OCI-LY7 (cell line): ENCODE data around the gene MAP2K5. TPM values are rescaled to one million over a fixed set of nuclear protein-coding genes. Genes with fewer than 3 reads are reported as not detected.

Experiments used
- BruUV-seq: library from RNA; stranded (reverse); fragments of 400-500 nt; replicated peaks from 2 replicates; lab custom pipeline; 2021; lab: Mats Ljungman, UMichigan
- CTCF ChIA-PET: fragments of 300-600 bp; sonication (Branson Sonifier 250); formaldehyde crosslinking; loops from one replicate; lab custom pipeline; 2022; ENCODE audit warnings: antibody characterized with exemption; ENCODE audit not compliant: unreplicated experiment; lab: Charles Lee
- POLR2A ChIA-PET: fragments of 300-600 bp; sonication (Branson Sonifier 250); formaldehyde crosslinking; loops from one replicate; lab custom pipeline; 2022; ENCODE audit warnings: antibody characterized with exemption; lab: Charles Lee
- DNase-seq: peaks from one replicate; pipeline ENCODE4 v3.0.0-alpha.2; 2015; ENCODE audit warnings: low spot score
- H2AFZ ChIP-seq: fragments of 200-600 bp; sonication (generic), shearing (Covaris generic); 2 replicates; pipeline ENCODE4 v1.6.1; 2014; ENCODE audit warnings: mild to moderate bottlenecking, antibody characterized with exemption, low read length, moderate library complexity
- H3K27ac ChIP-seq: fragments of 200-600 bp; sonication (generic); 2 replicates; pipeline ENCODE4 v1.5.1; 2014; ENCODE audit warnings: mixed run types, low read depth, mild to moderate bottlenecking, moderate library complexity, low read length, inconsistent platforms; ENCODE audit not compliant: poor library complexity, severe bottlenecking
- H3K36me3 ChIP-seq: fragments of 200-600 bp; sonication (generic); 2 replicates; pipeline ENCODE4 v1.6.1; 2014; ENCODE audit warnings: mild to moderate bottlenecking, antibody characterized with exemption, low read length, moderate library complexity, mixed read lengths; ENCODE audit not compliant: insufficient read depth
- H3K4me1 ChIP-seq: fragments of 200-600 bp; sonication (generic); 2 replicates; pipeline ENCODE4 v1.5.1; 2014; ENCODE audit warnings: mild to moderate bottlenecking, low read length; ENCODE audit not compliant: insufficient read depth, poor library complexity, severe bottlenecking
- H3K4me2 ChIP-seq: fragments of 200-600 bp; sonication (generic); 2 replicates; pipeline ENCODE4 v1.6.1; 2014; ENCODE audit warnings: mild to moderate bottlenecking, low read length
- H3K4me3 ChIP-seq: fragments of 200-600 bp; sonication (generic); 2 replicates; pipeline ENCODE4 v1.5.1; 2014; ENCODE audit warnings: mild to moderate bottlenecking, low read depth, low read length; ENCODE audit not compliant: poor library complexity, severe bottlenecking
- H3K79me2 ChIP-seq: fragments of 200-600 bp; sonication (generic); 2 replicates; pipeline ENCODE4 v1.6.1; 2016; ENCODE audit warnings: low read depth, mild to moderate bottlenecking, low read length, moderate library complexity, mixed read lengths; ENCODE audit not compliant: insufficient read depth
- H3K9me2 ChIP-seq: fragments of 200-600 bp; sonication (generic); 2 replicates; pipeline ENCODE4 v1.6.1; 2016; ENCODE audit warnings: mild to moderate bottlenecking, low read length, mixed read lengths; ENCODE audit not compliant: insufficient read depth
- H3K9me3 ChIP-seq: fragments of 200-600 bp; sonication (generic); 2 replicates; pipeline ENCODE4 v1.6.1; 2014; ENCODE audit warnings: mild to moderate bottlenecking, mixed run types, low read length, mixed read lengths
- H4K20me1 ChIP-seq: fragments of 200-600 bp; sonication (generic); 2 replicates; pipeline ENCODE4 v1.6.1; 2014; ENCODE audit warnings: mild to moderate bottlenecking, antibody characterized with exemption, low read length, moderate library complexity, mixed read lengths; ENCODE audit not compliant: insufficient read depth
- CTCF ChIP-seq: fragments of 200-600 bp; sonication (generic); conservative IDR thresholded peaks from 2 replicates; pipeline ENCODE4 v1.5.1; 2014; ENCODE audit warnings: mild to moderate bottlenecking, antibody characterized with exemption, low read length, moderate library complexity, mixed read lengths
- EZH2phosphoT487 ChIP-seq: fragments of 200-600 bp; sonication (generic); IDR thresholded peaks from 2 replicates; pipeline ENCODE4 v1.6.1; 2018; ENCODE audit warnings: low read depth, borderline replicate concordance, mild to moderate bottlenecking, mixed run types, antibody characterized with exemption, low read length, moderate library complexity, mixed read lengths
- intact Hi-C: fragments of 100-400 bp; cut with micrococcal nuclease; formaldehyde crosslinking; loops from one replicate; pipeline ENCODE4 v1.10.0; 2022; ENCODE audit not compliant: unreplicated experiment
- total RNA-seq, 2 experiments: library from RNA; depleted of rRNA in 1 of 2; stranded (reverse); fragments of >200 nt in 1 of 2; shearing (Covaris generic) in 1 of 2; gene quantifications; 2 replicates each; pipeline ENCODE4 v1.2.3, GENCODE V29; 2014 to 2022

MAP2K5 gene
- total RNA-seq, 2 experiments from 2014 or later, result 10.2 to 35.0 TPM

- intact Hi-C loops, result no loop called here
- peaks cover 8% of the 10 kb centered on the region; the same call in 1 of the 2 replicates for H3K79me2 ChIP-seq
- peaks cover 7% of the 10 kb centered on the region for H3K9me3 ChIP-seq
- no peak overlapping the region for H3K27ac ChIP-seq
- BruUV-seq, result no TSS peak
- H3K4me1 ChIP-seq, result peaks cover 41% of the 10 kb centered on the region
- H3K9me2 ChIP-seq, result no peaks in the 10 kb centered on the region
- POLR2A ChIA-PET, result interaction anchor here (0.6 kb wide), 1 partner anchor 22 kb away, joined by 3 read pairs; no protein-coding TSS in a partner anchor
- CTCF ChIA-PET, result no interaction called here
- DNase-seq, result no peak
- peak overlapping the region; percentile 40 for H3K4me2 ChIP-seq
- H3K36me3 ChIP-seq, result peaks cover 51% of the 10 kb centered on the region
- no peak for TF ChIP-seq CTCF
- TF ChIP-seq EZH2phosphoT487, result no peak
- no peak overlapping the region for H3K4me3 ChIP-seq
- no peaks in the 10 kb centered on the region; the same call in 1 of the 2 replicates for H4K20me1 ChIP-seq
- peak overlapping the region; percentile 1; the same call in 1 of the 2 replicates for H2AFZ ChIP-seq
Observed at GRCh38 chr15:67563092-67563491, 20.6 kb downstream of the MAP2K5 start.

- DNase-seq, result no peak
- H3K9me3 ChIP-seq, result no peaks in the 10 kb centered on the region
- TF ChIP-seq CTCF (no peak), EZH2phosphoT487 (no peak)
- H3K4me3 ChIP-seq, result no peak overlapping the region
- ChIA-PET CTCF (no interaction called here), POLR2A (no interaction called here)
- H4K20me1 ChIP-seq, result no peaks in the 10 kb centered on the region; the same call in 1 of the 2 replicates
- H3K9me2 ChIP-seq, result no peaks in the 10 kb centered on the region
- H3K4me2 ChIP-seq, result peak overlapping the region; percentile 40
- H2AFZ ChIP-seq, result peak overlapping the region; percentile 1; the same call in 1 of the 2 replicates
- no TSS peak for BruUV-seq
- H3K4me1 ChIP-seq, result peaks cover 41% of the 10 kb centered on the region
- intact Hi-C loops, result no loop called here
- no peak overlapping the region for H3K27ac ChIP-seq
- peaks cover 8% of the 10 kb centered on the region; the same call in 1 of the 2 replicates for H3K79me2 ChIP-seq
- peaks cover 41% of the 10 kb centered on the region for H3K36me3 ChIP-seq
Observed at GRCh38 chr15:67564021-67564967, 21.8 kb downstream of the MAP2K5 start.

GRCh38 chr15:67564968-67565345 is 22.5 kb downstream of the MAP2K5 start:
- Histone ChIP-seq H3K4me3 (no peak overlapping the region), H3K4me1 (peaks cover 42% of the 10 kb centered on the region), H3K36me3 (peaks cover 41% of the 10 kb centered on the region), H2AFZ (no peak overlapping the region), H3K9me3 (no peaks in the 10 kb centered on the region), H3K27ac (no peak overlapping the region), H3K9me2 (no peaks in the 10 kb centered on the region), H4K20me1 (no peaks in the 10 kb centered on the region; the same call in 1 of the 2 replicates), H3K79me2 (peaks cover 8% of the 10 kb centered on the region; the same call in 1 of the 2 replicates), H3K4me2 (peak overlapping the region; percentile 40)
- intact Hi-C loops, result no loop called here
- DNase-seq, result no peak
- TF ChIP-seq EZH2phosphoT487 (no peak), CTCF (no peak)
- no TSS peak for BruUV-seq
- ChIA-PET POLR2A (no interaction called here), CTCF (no interaction called here)
